Measurements from ENCODE around the gene PLK5. TPM values are rescaled to one million over a fixed set of nuclear protein-coding genes. Genes with fewer than 3 reads are reported as not detected.
A peak's percentile ranks its signal among the peaks of the same experiment; 100 is the strongest.

PLK5 gene
- total and polyA plus RNA-seq, 2 experiments from 2014 or later: 0.97 to 1.2 TPM

- H3K79me2 ChIP-seq (replicated peaks; ENCODE audit: insufficient read depth): no peaks in the 10 kb centered on the region
- no peak overlapping the region for H3K4me3 Mint-ChIP-seq
- no peak overlapping the region for H3K27ac ChIP-seq (ENCODE audit: low read depth)
- H3F3A ChIP-seq (replicated peaks; ENCODE audit: low read depth): 0 out of 2 replicates have a peak, but pooled peaks cover 8% of the 10 kb centered on the region
- H3K27me3 ChIP-seq (ENCODE audit: insufficient read depth): peaks cover 13% of the 10 kb centered on the region
- H3K4me2 ChIP-seq: no peak overlapping the region
- H3K36me3 Mint-ChIP-seq (ENCODE audit: low read depth): no peaks in the 10 kb centered on the region; the same call in 2 of the 3 replicates
- peaks cover 2% of the 10 kb centered on the region; the same call in 2 of the 3 replicates for H3K4me1 Mint-ChIP-seq
- DNase-seq (ENCODE audit: low spot score) (no peak), ATAC-seq (no peak)
- H3K27me3 Mint-ChIP-seq (ENCODE audit: insufficient read depth, low read depth, poor library complexity): peaks cover 26% of the 10 kb centered on the region
- H3K36me3 ChIP-seq (ENCODE audit: insufficient read depth): no peaks in the 10 kb centered on the region
- TF ChIP-seq STAT1 (IDR thresholded peaks at IDR 0.05; ENCODE audit: unreplicated experiment): no peak
- no peak for TF ChIP-seq JUNB (IDR thresholded peaks at IDR 0.05; ENCODE audit: unreplicated experiment)
- TF ChIP-seq ZNF114 (CRISPR knock-in tag; IDR thresholded peaks at IDR 0.05): no peak
- TF ChIP-seq ZNF462 (CRISPR knock-in tag; IDR thresholded peaks at IDR 0.05): no peak
- H4K20me1 ChIP-seq (replicated peaks; ENCODE audit: insufficient read depth): no peaks in the 10 kb centered on the region
- no peak overlapping the region for H3K4me3 ChIP-seq
- H3K27ac Mint-ChIP-seq: no peak overlapping the region
- peaks cover 21% of the 10 kb centered on the region for H3K9me3 Mint-ChIP-seq
- no peak overlapping the region for H2AFZ ChIP-seq
- 0 out of 2 replicates have a peak, but pooled peaks cover 5% of the 10 kb centered on the region for H3K4me1 ChIP-seq (ENCODE audit: insufficient read depth)
- no peaks in the 10 kb centered on the region for H3K9me2 ChIP-seq (ENCODE audit: insufficient read depth)
Observed at GRCh38 chr19:1501200-1501595, 22.7 kb upstream of the PLK5 start.

GRCh38 chr19:1502433-1503088 is 21.3 kb upstream of the PLK5 start:
- peak overlapping the region; percentile 90 for H2AFZ ChIP-seq
- Mint-ChIP-seq H3K27me3 (ENCODE audit: insufficient read depth, low read depth, poor library complexity) (peaks cover 29% of the 10 kb centered on the region), H3K4me3 (peak overlapping the region; percentile 23; the same call in 1 of the 3 replicates), H3K27ac (no peak overlapping the region), H3K36me3 (ENCODE audit: low read depth) (no peaks in the 10 kb centered on the region; the same call in 2 of the 3 replicates), H3K9me3 (peaks cover 22% of the 10 kb centered on the region), H3K4me1 (peaks cover 2% of the 10 kb centered on the region; the same call in 2 of the 3 replicates)
- H3K36me3 ChIP-seq (ENCODE audit: insufficient read depth): no peaks in the 10 kb centered on the region
- H4K20me1 ChIP-seq (replicated peaks; ENCODE audit: insufficient read depth): no peaks in the 10 kb centered on the region
- no peaks in the 10 kb centered on the region for H3K79me2 ChIP-seq (replicated peaks; ENCODE audit: insufficient read depth)
- ATAC-seq: no peak
- H3K4me3 ChIP-seq: peak overlapping the region; percentile 43
- H3K9me2 ChIP-seq (ENCODE audit: insufficient read depth): no peaks in the 10 kb centered on the region
- peaks cover 13% of the 10 kb centered on the region for H3K27me3 ChIP-seq (ENCODE audit: insufficient read depth)
- H3K27ac ChIP-seq (ENCODE audit: low read depth): no peak overlapping the region
- DNase-seq (ENCODE audit: low spot score): no peak
- TF ChIP-seq ZNF114 (CRISPR knock-in tag; IDR thresholded peaks at IDR 0.05) (no peak), EZH2phosphoT487 (IDR thresholded peaks at IDR 0.05; ENCODE audit: unreplicated experiment) (no peak), REST (IDR thresholded peaks at IDR 0.05; ENCODE audit: unreplicated experiment) (no peak), JUNB (IDR thresholded peaks at IDR 0.05; ENCODE audit: unreplicated experiment) (no peak), ZNF331 (CRISPR knock-in tag; IDR thresholded peaks at IDR 0.05; ENCODE audit: low read depth) (no peak), CTCF (conservative IDR thresholded peaks at IDR 0.05; ENCODE audit: low read depth in 2 of 2) (no peak)
- H3K4me1 ChIP-seq (ENCODE audit: insufficient read depth): 0 out of 2 replicates have a peak, but pooled peaks cover 5% of the 10 kb centered on the region
- H3F3A ChIP-seq (replicated peaks; ENCODE audit: low read depth): 0 out of 2 replicates have a peak, but pooled peaks cover 8% of the 10 kb centered on the region
- peak overlapping the region; percentile 71 for H3K4me2 ChIP-seq

All from GM23338 (cell line).